Activated CD8-positive, alpha-beta T cell treated with anti-CD3 and anti-CD28 coated beads for 36 hours (primary cell): Measurements from ENCODE around the gene MRPL22. TPM values are rescaled to one million over a fixed set of nuclear protein-coding genes. Genes with fewer than 3 reads are reported as not detected.
"Not testable (repeated sequence)": the region's sequence is repeated elsewhere in the genome, so short reads cannot be mapped to it uniquely, and the experiment has no call there.

Source experiments
- ATAC-seq: fragments of 200-7000 bp; cut with Tn5 transposase; one replicate; pipeline ENCODE4 v1.10.0; 2021; ENCODE audit warnings: mild to moderate bottlenecking, moderate library complexity
- CTCF ChIA-PET: fragments of 350-600 bp; sonication (Branson Sonifier 250); formaldehyde crosslinking; loops from one replicate; lab custom pipeline; 2021; ENCODE audit warnings: antibody characterized with exemption; lab: Charles Lee
- POLR2A ChIA-PET: fragments of 350-600 bp; sonication (Branson Sonifier 250); formaldehyde crosslinking; loops from one replicate; lab custom pipeline; 2021; ENCODE audit warnings: antibody characterized with exemption; lab: Charles Lee
- DNase-seq: peaks from one replicate; pipeline ENCODE4 v3.0.0-alpha.2; 2020
- H3K27ac Mint-ChIP-seq: one replicate; pipeline ENCODE4 v1.8.0; 2021; ENCODE audit warnings: mild to moderate bottlenecking, mixed read lengths
- H3K27me3 Mint-ChIP-seq: one replicate; pipeline ENCODE4 v1.8.0; 2021; ENCODE audit warnings: mixed read lengths
- H3K36me3 Mint-ChIP-seq: one replicate; pipeline ENCODE4 v1.8.0; 2021; ENCODE audit warnings: low read depth, mixed read lengths
- H3K4me1 Mint-ChIP-seq: one replicate; pipeline ENCODE4 v1.8.0; 2021; ENCODE audit warnings: low read depth, mixed read lengths
- H3K4me3 Mint-ChIP-seq: one replicate; pipeline ENCODE4 v1.8.0; 2021; ENCODE audit warnings: mild to moderate bottlenecking, moderate library complexity, mixed read lengths
- H3K9me3 Mint-ChIP-seq: one replicate; pipeline ENCODE4 v1.8.0; 2021; ENCODE audit warnings: mixed read lengths
- CTCF ChIP-seq: fragments of 200-600 bp; IDR thresholded peaks from one replicate; pipeline ENCODE4 v1.8.0; 2022; ENCODE audit warnings: antibody characterized with exemption, mild to moderate bottlenecking
- intact Hi-C: fragments of 100-400 bp; cut with micrococcal nuclease; formaldehyde crosslinking; loops from one replicate; pipeline ENCODE4 v1.10.0; 2022
- total RNA-seq, 2 experiments: library from RNA; stranded (reverse); gene quantifications; one replicate each; pipeline ENCODE4 v1.2.3, GENCODE V29; 2021

The MRPL22 gene
- total RNA-seq, 2 experiments from 2014 or later = 80.4 to 84.7 TPM

- ChIA-PET CTCF (interaction anchor here (1.3 kb wide), 1 partner anchor 262 kb away, joined by 3 read pairs; no protein-coding TSS in a partner anchor), POLR2A (interaction anchor here (0.8 to 1.0 kb wide), 2 partner anchors 45 to 255 kb away, joined by 3 read pairs; no protein-coding TSS in a partner anchor)
- ATAC-seq = no peak
- intact Hi-C loops = no loop called here
- no peak for DNase-seq
- Mint-ChIP-seq H3K27me3 (no peaks in the 10 kb centered on the region), H3K9me3 (no peaks in the 10 kb centered on the region), H3K4me3 (no peak overlapping the region), H3K4me1 (no peaks in the 10 kb centered on the region), H3K36me3 (peaks cover 47% of the 10 kb centered on the region), H3K27ac (no peak overlapping the region)
- no peak for TF ChIP-seq CTCF
Measured at GRCh38 chr5:154901913-154902312, 39.0 kb upstream of the MRPL22 start.

GRCh38 chr5:154905601-154906000, 35.3 kb upstream of the MRPL22 start:
- CTCF ChIA-PET = interaction anchor here (1.5 kb wide), 1 partner anchor 255 kb away, joined by 3 read pairs; no protein-coding TSS in a partner anchor
- H3K4me1 Mint-ChIP-seq, DNase-seq, intact Hi-C loops, POLR2A ChIA-PET, ATAC-seq, H3K9me3 Mint-ChIP-seq, H3K27me3 Mint-ChIP-seq, H3K4me3 Mint-ChIP-seq, H3K27ac Mint-ChIP-seq: not testable (repeated sequence)
- peaks cover 44% of the 10 kb centered on the region for H3K36me3 Mint-ChIP-seq

GRCh38 chr5:154916874-154917273, 24.0 kb upstream of the MRPL22 start:
- TF ChIP-seq CTCF = no peak
- no peaks in the 10 kb centered on the region for H3K27me3 Mint-ChIP-seq
- POLR2A ChIA-PET = interaction anchor here (1.3 kb wide), 1 partner anchor 12 kb away, joined by 3 read pairs; no protein-coding TSS in a partner anchor
- DNase-seq (no peak), ATAC-seq (no peak)
- H3K4me3 Mint-ChIP-seq = no peak overlapping the region
- intact Hi-C loops = no loop called here
- H3K4me1 Mint-ChIP-seq = no peaks in the 10 kb centered on the region
- peaks cover 26% of the 10 kb centered on the region for H3K36me3 Mint-ChIP-seq
- CTCF ChIA-PET = interaction anchor here (1.1 to 2.3 kb wide), 2 partner anchors 11 to 13 kb away, joined by 4 to 6 read pairs; no protein-coding TSS in a partner anchor
- no peaks in the 10 kb centered on the region for H3K9me3 Mint-ChIP-seq
- no peak overlapping the region for H3K27ac Mint-ChIP-seq

- ChIA-PET CTCF (interaction anchor here (1.1 to 2.3 kb wide), 2 partner anchors 10 to 13 kb away, joined by 4 to 6 read pairs; no protein-coding TSS in a partner anchor), POLR2A (interaction anchor here (0.7 to 1.3 kb wide), 2 partner anchors 11 to 59 kb away, joined by 3 read pairs; partner anchors contain the start of gene CNOT8)
- Mint-ChIP-seq H3K4me3 (no peak overlapping the region), H3K36me3 (peaks cover 22% of the 10 kb centered on the region), H3K27ac (no peak overlapping the region), H3K27me3 (no peaks in the 10 kb centered on the region), H3K4me1 (no peaks in the 10 kb centered on the region), H3K9me3 (no peaks in the 10 kb centered on the region)
- ATAC-seq (no peak), DNase-seq (no peak)
- intact Hi-C loops = no loop called here
- no peak for TF ChIP-seq CTCF
Measured at GRCh38 chr5:154917757-154918156, 23.1 kb upstream of the MRPL22 start.

GRCh38 chr5:154923441-154924430, 17.1 kb upstream of the MRPL22 start:
- H3K27me3 Mint-ChIP-seq = no peaks in the 10 kb centered on the region
- peaks cover 40% of the 10 kb centered on the region for H3K36me3 Mint-ChIP-seq

More at GRCh38 chr5:154923441-154924430, 17.1 kb upstream of the MRPL22 start:
- DNase-seq (no peak), ATAC-seq (no peak)
- CTCF ChIA-PET = no interaction called here
- H3K9me3 Mint-ChIP-seq = no peaks in the 10 kb centered on the region
- intact Hi-C loops = no loop called here
- POLR2A ChIA-PET = interaction anchor here (0.6 kb wide), 1 partner anchor 13 kb away, joined by 4 read pairs; no protein-coding TSS in a partner anchor
- H3K27ac Mint-ChIP-seq = no peak overlapping the region
- H3K4me1 Mint-ChIP-seq = no peaks in the 10 kb centered on the region
- no peak for TF ChIP-seq CTCF
- no peak overlapping the region for H3K4me3 Mint-ChIP-seq
